ENCODE measurements around the gene HDAC4. TPM values are rescaled to one million over a fixed set of nuclear protein-coding genes. Genes with fewer than 3 reads are reported as not detected.

Gene HDAC4
- total and polyA plus RNA-seq, 2 donors (not counting 1 experiment from before 2014, with no cell fraction given): 13.5 to 46.0 TPM

GRCh38 chr2:239300871-239301735 lies 99.7 kb downstream of the HDAC4 start:
- DNase-seq (no peak), ATAC-seq (ENCODE audit: low read depth) (no peak)
- ChIA-PET CTCF (no interaction called here), POLR2A (interaction anchor here (0.6 to 0.7 kb wide), 3 partner anchors 51 to 394 kb away, joined by 3 to 5 read pairs (median 3); no protein-coding TSS in a partner anchor)
- H3K27ac Mint-ChIP-seq: no peak overlapping the region
- Histone ChIP-seq H3K27ac (ENCODE audit: low read length in 2 of 2) (no peak overlapping the region), H3K9me3 (ENCODE audit: control extremely low read depth in 1 of 3, control insufficient read depth in 2 of 3, insufficient read depth in 1 of 3, low read length in 2 of 3) (no peaks in the 10 kb centered on the region), H3K36me3 (replicated peaks in 1 of 2; ENCODE audit: control extremely low read depth in 1 of 2, control insufficient read depth in 1 of 2, extremely low read depth in 1 of 2, insufficient read depth in 2 of 2, low read length in 1 of 2) (no peaks in the 10 kb centered on the region), H3K27me3 (replicated peaks in 1 of 4; ENCODE audit: control extremely low read depth in 1 of 4, control insufficient read depth in 3 of 4, insufficient read depth in 4 of 4, low read length in 3 of 4) (peaks cover 0 to 5% (median 0%) of the 10 kb centered on the region in 4 experiments), H2AFZ (ENCODE audit: insufficient read depth, low read depth, low read length, poor library complexity, severe bottlenecking) (no peak overlapping the region), H3K79me2 (ENCODE audit: control insufficient read depth, insufficient read depth, low read length) (peaks cover 35% of the 10 kb centered on the region), H4K20me1 (ENCODE audit: control insufficient read depth, insufficient read depth, low read length, poor library complexity, severe bottlenecking) (peaks cover 32% of the 10 kb centered on the region), H3K9ac (ENCODE audit: low read length) (no peak overlapping the region), H3K4me2 (replicated peaks; ENCODE audit: low read depth, low read length, poor library complexity, severe bottlenecking) (peak overlapping the region; percentile 11), H3K4me3 (ENCODE audit: control extremely low read depth in 1 of 5, extremely low read depth in 1 of 5, insufficient read depth in 1 of 5, low read depth in 2 of 5, low read length in 4 of 5) (no peak overlapping the region), H3K4me1 (ENCODE audit: control insufficient read depth in 2 of 2, insufficient read depth in 2 of 2, low read length in 2 of 2) (peaks cover 28 to 54% of the 10 kb centered on the region in 2 donors)
- H3K9me3 Mint-ChIP-seq (ENCODE audit: insufficient read depth): no peaks in the 10 kb centered on the region
- no peak overlapping the region for H3K4me3 Mint-ChIP-seq
- no peaks in the 10 kb centered on the region for H3K27me3 Mint-ChIP-seq
- intact Hi-C loops (cut with micrococcal nuclease): no loop called here
- peaks cover 55% of the 10 kb centered on the region for H3K4me1 Mint-ChIP-seq
- TF ChIP-seq EZH2 (IDR thresholded peaks at IDR 0.05; ENCODE audit: borderline replicate concordance, insufficient read depth, low read depth, low read length, poor library complexity, severe bottlenecking) (no peak), CTCF (IDR thresholded peaks at IDR 0.05) (no peak)
- WGBS (ENCODE audit: insufficient coverage): 98% methylated on average over 19 of the region's 26 CpGs

GRCh38 chr2:239300242-239300641 lies 100.6 kb downstream of the HDAC4 start:
- no peaks in the 10 kb centered on the region for H3K36me3 ChIP-seq (replicated peaks in 1 of 2; ENCODE audit: control extremely low read depth in 1 of 2, control insufficient read depth in 1 of 2, extremely low read depth in 1 of 2, insufficient read depth in 2 of 2, low read length in 1 of 2)
- H4K20me1 ChIP-seq (ENCODE audit: control insufficient read depth, insufficient read depth, low read length, poor library complexity, severe bottlenecking): peaks cover 29% of the 10 kb centered on the region
- TF ChIP-seq CTCF (IDR thresholded peaks at IDR 0.05) (no peak), EZH2 (IDR thresholded peaks at IDR 0.05; ENCODE audit: borderline replicate concordance, insufficient read depth, low read depth, low read length, poor library complexity, severe bottlenecking) (no peak)
- no peak overlapping the region for H3K27ac ChIP-seq (ENCODE audit: low read length in 2 of 2)
- intact Hi-C loops (cut with micrococcal nuclease): no loop called here
- H3K27me3 Mint-ChIP-seq: no peaks in the 10 kb centered on the region
- peaks cover 0 to 5% (median 0%) of the 10 kb centered on the region in 4 experiments for H3K27me3 ChIP-seq (replicated peaks in 1 of 4; ENCODE audit: control extremely low read depth in 1 of 4, control insufficient read depth in 3 of 4, insufficient read depth in 4 of 4, low read length in 3 of 4)
- H3K4me3 ChIP-seq (ENCODE audit: control extremely low read depth in 1 of 5, extremely low read depth in 1 of 5, insufficient read depth in 1 of 5, low read depth in 2 of 5, low read length in 4 of 5): no peak overlapping the region
- ATAC-seq (ENCODE audit: low read depth): no peak
- no peaks in the 10 kb centered on the region for H3K9me3 ChIP-seq (ENCODE audit: control extremely low read depth in 1 of 3, control insufficient read depth in 2 of 3, insufficient read depth in 1 of 3, low read length in 2 of 3)
- no peak overlapping the region for H3K4me2 ChIP-seq (replicated peaks; ENCODE audit: low read depth, low read length, poor library complexity, severe bottlenecking)
- H3K9me3 Mint-ChIP-seq (ENCODE audit: insufficient read depth): no peaks in the 10 kb centered on the region
- H3K9ac ChIP-seq (ENCODE audit: low read length): no peak overlapping the region
- CTCF ChIA-PET: no interaction called here
- H3K27ac Mint-ChIP-seq: no peak overlapping the region
- POLR2A ChIA-PET: no interaction called here
- peaks cover 31% of the 10 kb centered on the region for H3K79me2 ChIP-seq (ENCODE audit: control insufficient read depth, insufficient read depth, low read length)
- no peak overlapping the region for H2AFZ ChIP-seq (ENCODE audit: insufficient read depth, low read depth, low read length, poor library complexity, severe bottlenecking)
- no peak for DNase-seq
- no peak overlapping the region for H3K4me3 Mint-ChIP-seq
- H3K4me1 Mint-ChIP-seq: peaks cover 59% of the 10 kb centered on the region
- H3K4me1 ChIP-seq (ENCODE audit: control insufficient read depth in 2 of 2, insufficient read depth in 2 of 2, low read length in 2 of 2): peaks cover 28 to 52% of the 10 kb centered on the region in 2 donors
- 96% methylated on average over 4 of the region's 5 CpGs for WGBS (ENCODE audit: insufficient coverage)
